ENCODE data around the gene RCAN3. TPM values are rescaled to one million over a fixed set of nuclear protein-coding genes. Genes with fewer than 3 reads are reported as not detected.
A peak's percentile ranks its signal among the peaks of the same experiment; 100 is the strongest.

The RCAN3 gene
- total and polyA plus RNA-seq, 9 of the 15 experiments (the other 6 are each of a cell fraction or from before 2014, with no cell fraction given), result 0.10 to 1.4 (median 0.43) TPM

GRCh38 chr1:24484199-24484598, 18.4 kb upstream of the RCAN3 start:
- TF ChIP-seq, protein P1, sequence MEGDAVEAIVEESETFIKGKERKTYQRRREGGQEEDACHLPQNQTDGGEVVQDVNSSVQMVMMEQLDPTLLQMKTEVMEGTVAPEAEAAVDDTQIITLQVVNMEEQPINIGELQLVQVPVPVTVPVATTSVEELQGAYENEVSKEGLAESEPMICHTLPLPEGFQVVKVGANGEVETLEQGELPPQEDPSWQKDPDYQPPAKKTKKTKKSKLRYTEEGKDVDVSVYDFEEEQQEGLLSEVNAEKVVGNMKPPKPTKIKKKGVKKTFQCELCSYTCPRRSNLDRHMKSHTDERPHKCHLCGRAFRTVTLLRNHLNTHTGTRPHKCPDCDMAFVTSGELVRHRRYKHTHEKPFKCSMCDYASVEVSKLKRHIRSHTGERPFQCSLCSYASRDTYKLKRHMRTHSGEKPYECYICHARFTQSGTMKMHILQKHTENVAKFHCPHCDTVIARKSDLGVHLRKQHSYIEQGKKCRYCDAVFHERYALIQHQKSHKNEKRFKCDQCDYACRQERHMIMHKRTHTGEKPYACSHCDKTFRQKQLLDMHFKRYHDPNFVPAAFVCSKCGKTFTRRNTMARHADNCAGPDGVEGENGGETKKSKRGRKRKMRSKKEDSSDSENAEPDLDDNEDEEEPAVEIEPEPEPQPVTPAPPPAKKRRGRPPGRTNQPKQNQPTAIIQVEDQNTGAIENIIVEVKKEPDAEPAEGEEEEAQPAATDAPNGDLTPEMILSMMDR (IDR thresholded peaks at IDR 0.05 in 2 of 3, conservative IDR thresholded peaks at IDR 0.05 in 1 of 3; ENCODE audit: insufficient read depth in 2 of 3, low read depth in 1 of 3, low read length in 3 of 3), result peak in 1 of 3 experiments; percentile 2; a peak in 1 of 6 replicates
- no peak for TF ChIP-seq ZBTB7A (IDR thresholded peaks at IDR 0.05; ENCODE audit: borderline replicate concordance, control insufficient read depth, low read depth, low read length)
- 11% methylated on average over 4 of the region's 4 CpGs for WGBS (ENCODE audit: insufficient coverage, low coverage, missing lambda C conversion rate)
- Histone ChIP-seq H3K9ac (ENCODE audit: insufficient read depth in 1 of 2, low read depth in 2 of 2, low read length in 2 of 2) (no peak overlapping the region), H3K9me1 (ENCODE audit: control insufficient read depth, insufficient read depth, low read length) (no peaks in the 10 kb centered on the region), H3K4me3 (no peak overlapping the region), H3K27me3 (ENCODE audit: control insufficient read depth in 2 of 2, insufficient read depth in 2 of 2, low read length in 2 of 2) (no peaks in the 10 kb centered on the region), H3K27ac (ENCODE audit: extremely low read depth, low read depth, low read length) (no peak overlapping the region), H3K36me3 (ENCODE audit: control insufficient read depth, insufficient read depth, low read length) (no peaks in the 10 kb centered on the region), H3K4me2 (ENCODE audit: insufficient read depth, low read length) (no peak overlapping the region), H3K4me1 (replicated peaks in 1 of 2; ENCODE audit: control insufficient read depth in 2 of 2, insufficient read depth in 2 of 2, low read length in 2 of 2) (peaks cover 0 to 12% of the 10 kb centered on the region in 2 experiments; a peak in 3 of 5 replicates), H3K9me3 (replicated peaks; ENCODE audit: control insufficient read depth, insufficient read depth, low read depth, low read length) (peaks cover 2% of the 10 kb centered on the region; the same call in 1 of the 2 replicates), H2AFZ (ENCODE audit: low read depth, low read length) (no peak overlapping the region), H3K79me2 (ENCODE audit: control insufficient read depth, insufficient read depth, low read length) (no peaks in the 10 kb centered on the region), H4K20me1 (replicated peaks; ENCODE audit: control insufficient read depth, insufficient read depth, low read length) (no peaks in the 10 kb centered on the region)
- FAIRE-seq, result no peak
- CTCF ChIA-PET (ENCODE audit: low intra/inter-chr PET ratio), result no interaction called here
- intact Hi-C loops (cut with micrococcal nuclease), result no loop called here
- peak; percentile 63 for ATAC-seq
- in situ Hi-C loops (cut with MboI), result no loop called here
- BruUV-seq (replicated peaks), result no TSS peak
- DNase-seq (ENCODE audit: extremely low read depth in 1 of 4, low spot score in 3 of 4), result peak in 1 of 4 experiments; percentile 8
- POLR2A ChIA-PET, result interaction anchor here (0.6 to 1.5 kb wide), 6 partner anchors 28 to 275 kb away, joined by 3 to 5 read pairs (median 3); no protein-coding TSS in a partner anchor

Measured in K562 (cell line).